Thyroid gland (tissue), 4 donors: Measurements from ENCODE around the gene NPAS2. TPM values are rescaled to one million over a fixed set of nuclear protein-coding genes. Genes with fewer than 3 reads are reported as not detected.

Source experiments
- DNase-seq, 2 donors: peaks; one replicate each; pipeline ENCODE4 v3.0.0-alpha.2; 2019
- H3K27ac ChIP-seq, 3 donors: fragments of 200-600 bp; sonication (generic); 1 replicate in 2 of 3; 2 replicates in 1 of 3; pipeline ENCODE4 v1.5.1; 2016 to 2019; ENCODE audit warnings: mild to moderate bottlenecking in 1 of 3, moderate library complexity in 1 of 3
- H3K27me3 ChIP-seq: fragments of 200-600 bp; sonication (generic); one replicate; pipeline ENCODE4 v1.5.1; 2019
- H3K36me3 ChIP-seq, 2 donors: fragments of 200-600 bp; sonication (generic); one replicate each; pipeline ENCODE4 v1.5.1; 2016 to 2019
- H3K4me1 ChIP-seq, 2 donors: fragments of 200-600 bp; sonication (generic); one replicate each; pipeline ENCODE4 v1.5.1; 2017 to 2019
- H3K4me3 ChIP-seq, 3 donors: fragments of 200-600 bp; sonication (generic); replicated peaks in 1 of 3; 1 replicate in 2 of 3; 2 replicates in 1 of 3; pipeline ENCODE4 v1.5.1; 2016; ENCODE audit warnings: mild to moderate bottlenecking in 1 of 3
- H3K9me3 ChIP-seq: fragments of 200-600 bp; sonication (generic); one replicate; pipeline ENCODE4 v1.5.1; 2017
- CTCF ChIP-seq, 6 experiments: fragments of 200-600 bp in 3 of 6; fragments of 450-650 bp in 3 of 6; sonication (generic) in 3 of 6; IDR thresholded peaks; one replicate each; pipeline ENCODE4 v1.5.1; 2016 to 2019; ENCODE audit warnings: antibody characterized with exemption in 6 of 6, mild to moderate bottlenecking in 2 of 6, inconsistent platforms in 1 of 6, moderate library complexity in 1 of 6
- POLR2A ChIP-seq, 2 donors: fragments of 450-650 bp; IDR thresholded peaks; one replicate each; pipeline ENCODE4 v1.6.1; 2017; ENCODE audit warnings: antibody characterized with exemption in 2 of 2, mild to moderate bottlenecking in 2 of 2, moderate library complexity in 1 of 2
- WGBS, 2 donors: methylation state at CpG; one replicate each; pipeline ENCODE4 v1.1.5; 2017; 5-methylcytosine and 5-hydroxymethylcytosine counted together
- intact Hi-C: fragments of 100-400 bp; cut with DNase I; formaldehyde crosslinking; loops from one replicate; pipeline ENCODE4 v1.15.1; 2023
- total RNA-seq, 4 donors: library from RNA; depleted of rRNA; stranded (reverse); fragments of >200 nt; gene quantifications; one replicate each; pipeline ENCODE4 v1.2.3, GENCODE V29; 2016

Gene NPAS2
- total RNA-seq, 4 donors from 2014 or later: 12.7 to 22.8 (median 16.1) TPM

GRCh38 chr2:100868083-100868482 is 48.1 kb downstream of the NPAS2 start:
- Histone ChIP-seq H3K9me3 (no peaks in the 10 kb centered on the region), H3K27ac (no peak overlapping the region), H3K27me3 (no peaks in the 10 kb centered on the region), H3K4me1 (peaks cover 0 to 18% of the 10 kb centered on the region in 2 donors), H3K4me3 (no peak overlapping the region), H3K36me3 (no peaks in the 10 kb centered on the region)
- TF ChIP-seq CTCF (IDR thresholded peaks at IDR 0.05) (no peak), POLR2A (IDR thresholded peaks at IDR 0.05) (no peak)
- no peak for DNase-seq
- intact Hi-C loops: no loop called here

GRCh38 chr2:100869120-100869519 is 49.2 kb downstream of the NPAS2 start:
- intact Hi-C loops: no loop called here
- Histone ChIP-seq H3K27me3 (no peaks in the 10 kb centered on the region), H3K4me1 (peaks cover 0 to 18% of the 10 kb centered on the region in 2 donors), H3K9me3 (no peaks in the 10 kb centered on the region), H3K27ac (peak overlapping the region in 2 of 3 donors; percentile 20 to 69), H3K4me3 (no peak overlapping the region), H3K36me3 (no peaks in the 10 kb centered on the region)
- 76 to 81% methylated on average over 3 of the region's 3 CpGs for WGBS, 2 donors
- peak in 1 of 2 donors; percentile 24 for DNase-seq
- TF ChIP-seq POLR2A (IDR thresholded peaks at IDR 0.05) (no peak), CTCF (IDR thresholded peaks at IDR 0.05) (no peak)

GRCh38 chr2:100870652-100871531 is 51.0 kb downstream of the NPAS2 start:
- TF ChIP-seq CTCF (IDR thresholded peaks at IDR 0.05) (peak in 2 of 6 experiments; percentile 18 to 21), POLR2A (IDR thresholded peaks at IDR 0.05) (no peak)
- intact Hi-C loops: no loop called here

DNA sequence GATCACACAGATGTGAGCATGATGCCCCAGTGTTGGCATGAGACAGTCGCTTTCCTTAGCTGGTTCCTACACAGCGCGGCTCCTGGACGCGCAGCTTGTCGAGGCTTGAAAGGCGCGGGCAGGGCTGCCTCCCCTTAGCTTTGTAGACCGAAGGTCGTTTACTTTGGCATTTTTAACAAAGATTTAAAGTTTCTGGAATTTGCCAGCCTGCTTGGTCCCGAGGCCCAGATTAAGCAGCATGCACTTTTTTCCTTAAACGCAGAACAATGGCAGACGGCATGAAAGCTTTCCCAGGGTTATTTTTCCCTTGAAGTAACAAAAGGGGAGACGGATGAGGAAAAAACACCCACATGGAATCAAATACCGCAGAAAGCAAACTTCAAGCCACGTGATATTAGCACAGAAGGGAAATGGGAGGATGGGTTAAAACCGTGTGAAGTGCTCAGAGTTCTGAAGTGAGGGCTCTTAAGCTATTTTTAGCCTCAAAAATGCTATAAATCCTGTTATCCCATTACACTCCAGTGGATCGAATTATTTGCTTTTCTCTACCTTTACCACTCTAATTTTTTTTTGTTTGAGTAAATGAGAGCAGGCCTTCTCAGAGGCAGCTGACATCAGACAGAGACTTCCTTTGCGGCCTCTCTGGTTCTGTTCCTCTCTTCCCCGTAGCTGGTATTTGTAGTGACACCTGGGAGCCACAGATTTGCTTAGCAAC is 55.7 kb downstream of the NPAS2 start:
- 37 to 46% methylated on average over 20 of the region's 20 CpGs for whole genome bisulfite sequencing, 2 donors

More at GRCh38 chr2:100870652-100871531, 51.0 kb downstream of the NPAS2 start:
- 77 to 87% methylated on average over 6 of the region's 6 CpGs for WGBS, 2 donors
- Histone ChIP-seq H3K27ac (no peak overlapping the region), H3K36me3 (no peaks in the 10 kb centered on the region), H3K9me3 (no peaks in the 10 kb centered on the region), H3K27me3 (no peaks in the 10 kb centered on the region), H3K4me3 (no peak overlapping the region), H3K4me1 (peaks cover 7 to 21% of the 10 kb centered on the region in 2 donors)
- no peak for DNase-seq

More for the DNA sequence above, 55.7 kb downstream of the NPAS2 start:
- intact Hi-C loops: no loop called here
- H3K9me3 ChIP-seq: no peaks in the 10 kb centered on the region
- no peaks in the 10 kb centered on the region for H3K36me3 ChIP-seq
- DNase-seq: peak; percentile 70 to 75
- H3K4me3 ChIP-seq: no peak overlapping the region
- TF ChIP-seq CTCF (IDR thresholded peaks at IDR 0.05) (peak in 1 of 6 experiments; percentile 14), POLR2A (IDR thresholded peaks at IDR 0.05) (peak in 1 of 2 donors; percentile 11)
- H3K27me3 ChIP-seq: no peaks in the 10 kb centered on the region
- H3K27ac ChIP-seq: peak overlapping the region; percentile 76 to 92 (median 88)
- H3K4me1 ChIP-seq: peaks cover 32 to 35% of the 10 kb centered on the region in 2 donors
